SH-SY5Y (cell line): ENCODE results near the gene PLA2G4E.

Source experiments
- GATA2 ChIP-seq: IDR thresholded peaks from 2 replicates; pipeline ENCODE4 v1.6.1; 2011; ENCODE audit warnings: mild to moderate bottlenecking, low read depth, low read length
- GATA3 ChIP-seq: IDR thresholded peaks from 2 replicates; pipeline ENCODE4 v1.6.1; 2011; ENCODE audit warnings: low read depth, mild to moderate bottlenecking, low read length, moderate library complexity

- no peak for TF ChIP-seq GATA2
- no peak for TF ChIP-seq GATA3
These were observed 53.2 kb downstream of the PLA2G4E start for GRCh38 chr15:41967506-41968206.
